AG04449 (cell line): ENCODE measurements around the gene OVCH2.
A peak's percentile ranks its signal among the peaks of the same experiment; 100 is the strongest.

ENCODE experiments used
- CTCF ChIA-PET: fragments of 350-600 bp; formaldehyde crosslinking; extraction: SDS; loops from one replicate; lab custom pipeline; 2021; ENCODE audit warnings: antibody characterized with exemption; lab: Yijun Ruan, JAX
- POLR2A ChIA-PET: fragments of 400-600, 350-600 bp; formaldehyde crosslinking; extraction: SDS; loops from one replicate; lab custom pipeline; 2020; ENCODE audit warnings: antibody characterized with exemption, inconsistent platforms; lab: Yijun Ruan, JAX
- DNase-seq: peaks from one replicate; pipeline ENCODE4 v3.0.0-alpha.2; 2010; ENCODE audit warnings: low read depth, low spot score
- H3K4me3 ChIP-seq: 2 replicates; pipeline ENCODE4 v1.5.1; 2011; ENCODE audit warnings: low read depth, mild to moderate bottlenecking, control low read depth, low read length
- CTCF ChIP-seq: IDR thresholded peaks from one replicate; pipeline ENCODE4 v1.5.1; 2011; ENCODE audit warnings: mild to moderate bottlenecking, moderate library complexity, low read length, control low read depth, inconsistent platforms; ENCODE audit not compliant: insufficient read depth; ENCODE audit errors: missing control alignments

Gene OVCH2

GRCh38 chr11:7675631-7676030 lies 30.6 kb downstream of the OVCH2 start:
- TF ChIP-seq CTCF, result no peak
- no peak overlapping the region for H3K4me3 ChIP-seq
- DNase-seq, result no peak
- ChIA-PET POLR2A (interaction anchor here (0.6 kb wide), 1 partner anchor 99 kb away, joined by 3 read pairs; no protein-coding TSS in a partner anchor), CTCF (interaction anchor here (1.0 to 4.9 kb wide), 6 partner anchors 10 to 424 kb away, joined by 4 to 65 read pairs (median 10); no protein-coding TSS in a partner anchor)

GRCh38 chr11:7673724-7674434 lies 32.4 kb downstream of the OVCH2 start:
- H3K4me3 ChIP-seq, result peak overlapping the region; percentile 59
- no peak for DNase-seq

GRCh38 chr11:7672960-7673723 lies 33.1 kb downstream of the OVCH2 start, which contains the start of gene CYB5R2:
TSS of gene CYB5R2 (minus strand) at chr11:7673500. CDS start at chr11:7672825, 675 bp downstream.
- ChIA-PET CTCF (interaction anchor here (0.9 to 11.7 kb wide), 4 partner anchors 8 to 99 kb away, joined by 3 to 185 read pairs (median 26); no protein-coding TSS in a partner anchor), POLR2A (no interaction called here)
- peak within 1 kb of the TSS; percentile 59 for H3K4me3 ChIP-seq
- TF ChIP-seq CTCF, result no peak
- no peak for DNase-seq

More at GRCh38 chr11:7673724-7674434, 32.4 kb downstream of the OVCH2 start:
- CTCF ChIA-PET, result interaction anchor here (1.3 to 11.7 kb wide), 3 partner anchors 9 to 100 kb away, joined by 3 to 185 read pairs (median 50); no protein-coding TSS in a partner anchor
- no peak for TF ChIP-seq CTCF
- POLR2A ChIA-PET, result no interaction called here

GRCh38 chr11:7672276-7672959 lies 33.9 kb downstream of the OVCH2 start:
- CTCF ChIA-PET, result interaction anchor here (0.9 to 11.7 kb wide), 4 partner anchors 7 to 98 kb away, joined by 3 to 185 read pairs (median 26); no protein-coding TSS in a partner anchor
- no peak for TF ChIP-seq CTCF
- peak overlapping the region; percentile 59 for H3K4me3 ChIP-seq
- POLR2A ChIA-PET, result no interaction called here
- no peak for DNase-seq

GRCh38 chr11:7671347-7672215 lies 34.7 kb downstream of the OVCH2 start:
- POLR2A ChIA-PET, result no interaction called here
- DNase-seq, result no peak
- no peak overlapping the region for H3K4me3 ChIP-seq
- TF ChIP-seq CTCF, result no peak
- CTCF ChIA-PET, result interaction anchor here (1.4 to 11.7 kb wide), 3 partner anchors 17 to 106 kb away, joined by 3 to 185 read pairs (median 50); no protein-coding TSS in a partner anchor
